K562 (cell line): ENCODE results near the gene ZGLP1. TPM values are rescaled to one million over a fixed set of nuclear protein-coding genes. Genes with fewer than 3 reads are reported as not detected.
A peak's percentile ranks its signal among the peaks of the same experiment; 100 is the strongest.

Experiments
- ATF3 ChIP-seq, 2 experiments: fragments of 450-650 bp in 1 of 2; sonication (generic) in 1 of 2; formaldehyde crosslinking in 1 of 2; IDR thresholded peaks in 1 of 2; conservative IDR thresholded peaks in 1 of 2; 2 replicates each; pipeline versions ENCODE4 v1.6.1 to v1.8.1; 2016 to 2023; ENCODE audit warnings: mild to moderate bottlenecking in 2 of 2, moderate library complexity in 2 of 2, inconsistent platforms in 1 of 2, missing genetic modification reagents in 1 of 2
- ATF6 ChIP-seq: sonication (generic); formaldehyde crosslinking; IDR thresholded peaks from 2 replicates; pipeline ENCODE4 v1.4.0; 2020; ENCODE audit warnings: mild to moderate bottlenecking, missing genetic modification reagents
- CBX1 ChIP-seq: sonication (generic); IDR thresholded peaks from 2 replicates; pipeline ENCODE4 v1.6.1; 2016; ENCODE audit warnings: antibody characterized with exemption, low read depth, mild to moderate bottlenecking
- CBX8 ChIP-seq: fragments of 200-600 bp; sonication (generic); IDR thresholded peaks from 2 replicates; pipeline ENCODE4 v1.6.1; 2012; ENCODE audit warnings: borderline replicate concordance, mixed run types, low read depth, mild to moderate bottlenecking, moderate library complexity, mixed read lengths, low read length, control low read depth, inconsistent platforms; ENCODE audit not compliant: poor library complexity, severe bottlenecking; ENCODE audit errors: extremely low read depth
- DIDO1 ChIP-seq: fragments of 450-650 bp; IDR thresholded peaks from 2 replicates; pipeline ENCODE4 v1.6.1; 2016; ENCODE audit warnings: low read depth, missing biosample characterization, missing genetic modification characterization
- E2F1 ChIP-seq: sonication (generic); formaldehyde crosslinking; IDR thresholded peaks from 2 replicates; pipeline ENCODE4 v1.8.1; 2023; ENCODE audit warnings: mild to moderate bottlenecking, missing genetic modification reagents, moderate library complexity
- ETV6 ChIP-seq, 3 experiments: fragments of 150-350 bp in 1 of 3; sonication (generic) in 1 of 3; formaldehyde crosslinking in 1 of 3; IDR thresholded peaks; 2 replicates each; pipeline versions ENCODE4 v1.6.1 to v1.8.0; 2014 to 2022; ENCODE audit warnings: borderline replicate concordance in 2 of 3, low read depth in 2 of 3, antibody characterized with exemption in 1 of 3, low read length in 1 of 3, mild to moderate bottlenecking in 1 of 3, missing genetic modification reagents in 1 of 3
- HDAC3 ChIP-seq: fragments of 450-650 bp; IDR thresholded peaks from 2 replicates; pipeline ENCODE4 v1.6.1; 2018; ENCODE audit warnings: borderline replicate concordance, mild to moderate bottlenecking, moderate library complexity; ENCODE audit not compliant: partially characterized antibody
- KAT2B ChIP-seq: IDR thresholded peaks from one replicate; pipeline ENCODE4 v1.6.1; 2012; ENCODE audit warnings: low read depth, mild to moderate bottlenecking, control low read depth, inconsistent platforms, low read length, moderate library complexity
- NFIX ChIP-seq: fragments of 250-450 bp; sonication (Bioruptor Pico); IDR thresholded peaks from 2 replicates; pipeline ENCODE4 v1.4.0; 2020; ENCODE audit warnings: low read depth, mild to moderate bottlenecking, moderate library complexity
- OTX1 ChIP-seq: fragments of 450-650 bp; formaldehyde crosslinking; IDR thresholded peaks from 2 replicates; pipeline ENCODE4 v1.4.0; 2022; ENCODE audit warnings: mild to moderate bottlenecking
- PCBP2 ChIP-seq: fragments of 200-400 bp; formaldehyde crosslinking; IDR thresholded peaks from 2 replicates; pipeline ENCODE4 v1.6.1; 2018; ENCODE audit warnings: low read length, low read depth, mild to moderate bottlenecking, moderate library complexity; ENCODE audit not compliant: poor library complexity, severe bottlenecking
- PHF8 ChIP-seq: fragments of 200-600 bp; sonication (generic); IDR thresholded peaks from 2 replicates; pipeline ENCODE4 v1.6.1; 2012; ENCODE audit warnings: mixed run types, mild to moderate bottlenecking, inconsistent platforms, low read length, moderate library complexity, borderline replicate concordance
- SRSF3 ChIP-seq: fragments of 200-400 bp; formaldehyde crosslinking; IDR thresholded peaks from 2 replicates; pipeline ENCODE4 v1.6.1; 2016; ENCODE audit warnings: mild to moderate bottlenecking, low read length, moderate library complexity; ENCODE audit not compliant: insufficient read depth
- SUPT5H ChIP-seq: fragments of 450-650 bp; IDR thresholded peaks from 2 replicates; pipeline ENCODE4 v1.6.1; 2016
- TAL1 ChIP-seq: fragments of 450-650 bp; IDR thresholded peaks from 2 replicates; pipeline ENCODE4 v1.6.1; 2016; ENCODE audit warnings: mild to moderate bottlenecking
- WHSC1 ChIP-seq: IDR thresholded peaks from one replicate; pipeline ENCODE4 v1.6.1; 2012; ENCODE audit warnings: low read length, control low read depth, inconsistent platforms
- ZNF23 ChIP-seq: fragments of 250-450 bp; sonication (Bioruptor Pico); IDR thresholded peaks from 2 replicates; pipeline ENCODE4 v1.4.0; 2020; ENCODE audit warnings: mild to moderate bottlenecking
- ZNF347 ChIP-seq: fragments of 450-650 bp; formaldehyde crosslinking; IDR thresholded peaks from 2 replicates; pipeline ENCODE4 v1.4.0; 2020; ENCODE audit warnings: low read depth, mild to moderate bottlenecking, moderate library complexity
- ZNF507 ChIP-seq: conservative IDR thresholded peaks from 2 replicates; pipeline ENCODE4 v1.6.1; 2017; ENCODE audit warnings: missing genetic modification characterization, missing compliant biosample characterization
- ZNF766 ChIP-seq: fragments of 200-800 bp; sonication (Bioruptor generic); conservative IDR thresholded peaks from 2 replicates; pipeline ENCODE4 v1.6.1; 2016; ENCODE audit warnings: missing genetic modification characterization, missing compliant biosample characterization
- polyA plus RNA-seq, 8 experiments: library from polyadenylated mRNA; depleted of rRNA in 4 of 8; stranded (reverse) in 5 of 8; unstranded in 3 of 8; fragments of >200 nt; fragmentation: Nextera tagmentation in 2 of 8; fragmentation: Illumina TruSeq in 1 of 8; extraction: Ambion mirVana in 2 of 8; extraction: Trizol in 1 of 8; gene quantifications; 2 replicates each; pipeline versions ENCODE4 v1.2.1 to v1.2.3, GENCODE V29; 2011 to 2014; ENCODE audit warnings: inconsistent platforms in 1 of 8, missing spikeins in 1 of 8
- total RNA-seq, 7 experiments: library from RNA; depleted of rRNA in 6 of 7; stranded (reverse); fragments of >200 nt in 6 of 7; fragmentation: Illumina TruSeq in 2 of 7; extraction: Trizol in 2 of 7; gene quantifications; 2 replicates each; pipeline versions ENCODE4 v1.2.1 to v1.2.3, GENCODE V29; 2011 to 2021; ENCODE audit warnings: low replicate concordance in 1 of 7

ZGLP1 gene
- total and polyA plus RNA-seq, 9 of the 15 experiments (the other 6 are each of a cell fraction or from before 2014, with no cell fraction given): 0.24 to 4.5 (median 2.2) TPM

GRCh38 chr19:10333758-10334587 is 24.4 kb upstream of the ZGLP1 start (continued):
- TF ChIP-seq ATF3 (IDR thresholded peaks at IDR 0.05): no peak
- TF ChIP-seq ATF3 (CRISPR knock-in tag; conservative IDR thresholded peaks at IDR 0.05): 0 out of 2 replicates have a peak, but pooled peaks have one; percentile 40
- peak; percentile 77 for TF ChIP-seq TAL1
- TF ChIP-seq ZNF23: no peak
- no peak; the same call in 1 of the 2 replicates for TF ChIP-seq ZNF766
- no peak for TF ChIP-seq KAT2B
- no peak for TF ChIP-seq DIDO1
- TF ChIP-seq ZNF347: no peak
- TF ChIP-seq PHF8: peak; percentile 13; the same call in 1 of the 2 replicates
- TF ChIP-seq CBX1: no peak
- no peak for TF ChIP-seq ETV6 (IDR thresholded peaks at IDR 0.05; ENCODE audit: borderline replicate concordance in 1 of 2, low read depth in 2 of 2, low read length in 1 of 2)
- TF ChIP-seq ETV6 (CRISPR knock-in tag; IDR thresholded peaks at IDR 0.05; ENCODE audit: borderline replicate concordance): no peak
- TF ChIP-seq ATF6: 0 out of 2 replicates have a peak, but pooled peaks have one; percentile 65
- TF ChIP-seq HDAC3: peak; percentile 14
- TF ChIP-seq SRSF3: no peak
- no peak for TF ChIP-seq NFIX (CRISPR knock-in tag)
- TF ChIP-seq E2F1 (CRISPR knock-in tag): peak; percentile 55; the same call in 1 of the 2 replicates
- TF ChIP-seq WHSC1: no peak
- no peak for TF ChIP-seq PCBP2
- TF ChIP-seq OTX1 (CRISPR knock-in tag): no peak
- no peak for TF ChIP-seq ZNF507
- TF ChIP-seq SUPT5H: no peak
- TF ChIP-seq CBX8: no peak
